Raji (cell line): ENCODE measurements around the gene MARCHF9.
A peak's percentile ranks its signal among the peaks of the same experiment; 100 is the strongest.

ENCODE experiments used
- POLR2A ChIP-seq: IDR thresholded peaks from 2 replicates; pipeline ENCODE4 v1.6.1; 2011; ENCODE audit warnings: low read depth, low read length, control low read depth; ENCODE audit not compliant: insufficient read depth

The MARCHF9 gene

GRCh38 chr12:57741844-57742738, 12.8 kb upstream of the MARCHF9 start:
- peak; percentile 82 for TF ChIP-seq POLR2A

GRCh38 chr12:57743769-57744168, 11.1 kb upstream of the MARCHF9 start:
- TF ChIP-seq POLR2A = no peak

GRCh38 chr12:57744194-57744776, 10.6 kb upstream of the MARCHF9 start:
- no peak for TF ChIP-seq POLR2A

GRCh38 chr12:57744777-57745484, 10.0 kb upstream of the MARCHF9 start, which contains the start of gene TSPAN31:
TSPAN31 (plus strand) TSS chr12:57745039; CDS start chr12:57745155, 116 bp downstream.
- peak; percentile 56; the same call in 1 of the 2 replicates for TF ChIP-seq POLR2A

- no peak; the same call in 1 of the 2 replicates for TF ChIP-seq POLR2A
These were observed 9.4 kb upstream of the MARCHF9 start for GRCh38 chr12:57745485-57745881.

GRCh38 chr12:57746025-57746424, 8.9 kb upstream of the MARCHF9 start:
- TF ChIP-seq POLR2A = no peak

GRCh38 chr12:57749061-57749460, 5.8 kb upstream of the MARCHF9 start:
- TF ChIP-seq POLR2A = no peak

- TF ChIP-seq POLR2A = no peak
These were observed 4.1 kb upstream of the MARCHF9 start for GRCh38 chr12:57750561-57751431.

GRCh38 chr12:57751432-57751787, 3.5 kb upstream of the MARCHF9 start:
- no peak for TF ChIP-seq POLR2A

- TF ChIP-seq POLR2A = peak; percentile 72
These were observed 2.9 kb upstream of the MARCHF9 start, which contains the start of gene CDK4 for GRCh38 chr12:57751788-57752667. CDK4 (minus strand) TSS chr12:57752310; CDS start chr12:57751717, 593 bp downstream.

GRCh38 chr12:57752668-57753000, 2.3 kb upstream of the MARCHF9 start:
- TF ChIP-seq POLR2A = peak; percentile 38; the same call in 1 of the 2 replicates

GRCh38 chr12:57753756-57754337, 1.1 kb upstream of the MARCHF9 start:
- TF ChIP-seq POLR2A = no peak

- no peak for TF ChIP-seq POLR2A
These were observed 221 bp downstream of the MARCHF9 start for GRCh38 chr12:57755194-57755453.
